Measurements from ENCODE around the gene ZBTB40.

Gene ZBTB40

DNA sequence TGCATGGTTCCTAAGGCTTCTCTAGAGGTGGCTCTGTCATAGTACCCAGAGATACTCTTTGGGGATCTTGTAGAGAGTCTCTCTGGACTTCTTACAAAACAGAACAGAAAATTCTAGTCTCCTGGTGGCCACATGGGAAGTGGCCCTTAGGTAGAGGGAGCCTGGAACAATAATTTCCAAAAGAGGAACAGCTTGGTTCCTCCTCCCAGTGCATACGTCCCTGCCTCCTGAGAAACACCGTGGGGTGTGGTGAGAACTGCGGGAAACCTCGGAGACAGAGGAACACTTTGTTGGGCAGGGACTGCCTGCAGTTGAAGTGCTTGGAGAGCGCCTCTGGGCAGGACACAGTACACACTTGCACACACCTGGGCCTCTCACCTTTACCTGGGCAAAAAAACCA is 72.8 kb downstream of the ZBTB40 start:
- Histone ChIP-seq H3K4me1 (ENCODE audit: low read length) (no peaks in the 10 kb centered on the region), H3K4me3 (ENCODE audit: low read length) (no peak overlapping the region), H3K4me2 (ENCODE audit: low read length) (no peak overlapping the region), H3K79me2 (ENCODE audit: low read length) (no peaks in the 10 kb centered on the region), H3K9me3 (ENCODE audit: insufficient read depth, low read length) (no peaks in the 10 kb centered on the region), H3K9ac (ENCODE audit: low read length) (no peak overlapping the region), H3K27ac (ENCODE audit: low read length) (no peak overlapping the region), H2AFZ (ENCODE audit: low read depth, low read length) (no peak overlapping the region), H3K36me3 (replicated peaks; ENCODE audit: low read depth, low read length) (peaks cover 13% of the 10 kb centered on the region), H4K20me1 (ENCODE audit: insufficient read depth, low read length) (no peaks in the 10 kb centered on the region), H3K27me3 (ENCODE audit: low read depth, low read length) (no peaks in the 10 kb centered on the region)
- TF ChIP-seq EZH2phosphoT487 (IDR thresholded peaks at IDR 0.05; ENCODE audit: low read depth), result no peak
- TF ChIP-seq, protein P1, sequence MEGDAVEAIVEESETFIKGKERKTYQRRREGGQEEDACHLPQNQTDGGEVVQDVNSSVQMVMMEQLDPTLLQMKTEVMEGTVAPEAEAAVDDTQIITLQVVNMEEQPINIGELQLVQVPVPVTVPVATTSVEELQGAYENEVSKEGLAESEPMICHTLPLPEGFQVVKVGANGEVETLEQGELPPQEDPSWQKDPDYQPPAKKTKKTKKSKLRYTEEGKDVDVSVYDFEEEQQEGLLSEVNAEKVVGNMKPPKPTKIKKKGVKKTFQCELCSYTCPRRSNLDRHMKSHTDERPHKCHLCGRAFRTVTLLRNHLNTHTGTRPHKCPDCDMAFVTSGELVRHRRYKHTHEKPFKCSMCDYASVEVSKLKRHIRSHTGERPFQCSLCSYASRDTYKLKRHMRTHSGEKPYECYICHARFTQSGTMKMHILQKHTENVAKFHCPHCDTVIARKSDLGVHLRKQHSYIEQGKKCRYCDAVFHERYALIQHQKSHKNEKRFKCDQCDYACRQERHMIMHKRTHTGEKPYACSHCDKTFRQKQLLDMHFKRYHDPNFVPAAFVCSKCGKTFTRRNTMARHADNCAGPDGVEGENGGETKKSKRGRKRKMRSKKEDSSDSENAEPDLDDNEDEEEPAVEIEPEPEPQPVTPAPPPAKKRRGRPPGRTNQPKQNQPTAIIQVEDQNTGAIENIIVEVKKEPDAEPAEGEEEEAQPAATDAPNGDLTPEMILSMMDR (IDR thresholded peaks at IDR 0.05; ENCODE audit: low read depth, low read length), result no peak

DNA sequence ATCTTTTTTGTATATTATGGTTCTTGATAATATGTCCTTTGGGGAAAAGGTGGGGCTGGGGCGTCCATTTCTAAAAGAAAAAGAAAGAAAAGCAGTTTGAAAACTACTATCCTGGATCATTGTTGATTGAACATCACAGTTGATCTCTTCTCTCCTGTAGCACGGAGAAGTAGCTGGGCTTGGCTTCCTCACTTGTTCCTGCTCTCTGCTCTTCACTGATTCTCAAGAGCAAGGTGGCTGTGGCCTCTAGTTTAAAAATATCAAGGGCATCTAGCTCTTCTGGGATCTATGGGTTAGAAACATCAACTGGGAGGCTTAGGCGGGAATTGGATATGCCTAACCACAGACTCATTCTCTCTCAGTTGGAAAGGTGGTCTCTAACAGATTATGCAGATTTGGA is 73.6 kb downstream of the ZBTB40 start:
- H4K20me1 ChIP-seq (ENCODE audit: insufficient read depth, low read length), result no peaks in the 10 kb centered on the region
- H3K9me3 ChIP-seq (ENCODE audit: insufficient read depth, low read length), result no peaks in the 10 kb centered on the region
- no peak overlapping the region for H3K9ac ChIP-seq (ENCODE audit: low read length)
- no peak overlapping the region for H3K4me3 ChIP-seq (ENCODE audit: low read length)
- H3K79me2 ChIP-seq (ENCODE audit: low read length), result no peaks in the 10 kb centered on the region
- TF ChIP-seq EZH2phosphoT487 (IDR thresholded peaks at IDR 0.05; ENCODE audit: low read depth), result no peak
- TF ChIP-seq, protein P1 (IDR thresholded peaks at IDR 0.05; ENCODE audit: low read depth, low read length), result no peak
- H3K4me2 ChIP-seq (ENCODE audit: low read length), result no peak overlapping the region
- H3K27me3 ChIP-seq (ENCODE audit: low read depth, low read length), result no peaks in the 10 kb centered on the region
- H3K27ac ChIP-seq (ENCODE audit: low read length), result no peak overlapping the region
- H2AFZ ChIP-seq (ENCODE audit: low read depth, low read length), result no peak overlapping the region
- H3K36me3 ChIP-seq (replicated peaks; ENCODE audit: low read depth, low read length), result peaks cover 12% of the 10 kb centered on the region
- no peaks in the 10 kb centered on the region for H3K4me1 ChIP-seq (ENCODE audit: low read length)

DNA sequence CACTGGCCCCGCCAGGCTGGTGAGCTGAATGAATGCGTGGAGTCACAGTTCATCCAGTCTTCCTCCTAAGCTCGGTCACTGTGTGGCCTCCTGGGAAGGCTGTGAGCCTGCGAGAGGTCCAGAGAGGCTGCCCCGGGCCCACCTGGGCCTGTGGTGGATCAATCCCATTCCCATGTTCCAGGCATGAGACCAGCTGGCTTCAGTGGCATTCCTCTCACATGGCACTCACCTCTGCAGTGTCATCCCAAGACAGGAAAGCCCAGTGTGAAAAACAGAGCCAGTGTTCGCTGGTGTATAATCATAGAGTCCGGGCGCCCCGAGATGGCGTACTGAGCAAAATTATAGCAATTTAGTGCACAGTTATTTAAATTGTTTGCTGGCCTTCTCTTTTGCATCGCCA is 74.0 kb downstream of the ZBTB40 start:
- Histone ChIP-seq H3K9ac (ENCODE audit: low read length) (no peak overlapping the region), H3K36me3 (replicated peaks; ENCODE audit: low read depth, low read length) (peaks cover 10% of the 10 kb centered on the region), H3K79me2 (ENCODE audit: low read length) (no peaks in the 10 kb centered on the region), H3K9me3 (ENCODE audit: insufficient read depth, low read length) (no peaks in the 10 kb centered on the region), H4K20me1 (ENCODE audit: insufficient read depth, low read length) (no peaks in the 10 kb centered on the region), H3K27ac (ENCODE audit: low read length) (no peak overlapping the region), H3K4me3 (ENCODE audit: low read length) (no peak overlapping the region), H2AFZ (ENCODE audit: low read depth, low read length) (no peak overlapping the region), H3K27me3 (ENCODE audit: low read depth, low read length) (no peaks in the 10 kb centered on the region), H3K4me1 (ENCODE audit: low read length) (no peaks in the 10 kb centered on the region), H3K4me2 (ENCODE audit: low read length) (no peak overlapping the region)
- TF ChIP-seq, protein P1 (IDR thresholded peaks at IDR 0.05; ENCODE audit: low read depth, low read length), result no peak
- TF ChIP-seq EZH2phosphoT487 (IDR thresholded peaks at IDR 0.05; ENCODE audit: low read depth), result no peak

DNA sequence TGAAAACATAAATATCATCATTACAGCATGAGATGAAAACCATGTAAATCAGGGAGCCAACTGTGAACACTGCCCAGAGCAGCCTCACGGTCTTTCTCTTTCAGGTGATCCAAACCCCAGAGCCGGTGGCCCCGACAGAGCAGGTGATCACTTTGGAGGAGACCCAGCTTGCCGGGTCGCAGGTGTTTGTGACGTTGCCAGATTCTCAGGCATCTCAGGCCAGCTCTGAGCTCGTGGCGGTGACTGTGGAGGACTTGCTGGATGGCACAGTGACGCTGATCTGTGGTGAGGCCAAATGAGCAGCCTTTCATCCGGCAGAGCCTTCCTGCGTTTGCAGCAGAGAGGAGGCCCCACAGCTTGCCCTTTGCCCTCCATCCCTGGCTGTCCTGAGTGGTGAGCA is 74.4 kb downstream of the ZBTB40 start:
- H3K36me3 ChIP-seq (replicated peaks; ENCODE audit: low read depth, low read length), result peaks cover 10% of the 10 kb centered on the region
- H3K4me3 ChIP-seq (ENCODE audit: low read length), result no peak overlapping the region
- H4K20me1 ChIP-seq (ENCODE audit: insufficient read depth, low read length), result no peaks in the 10 kb centered on the region
- H3K79me2 ChIP-seq (ENCODE audit: low read length), result no peaks in the 10 kb centered on the region
- no peak for TF ChIP-seq EZH2phosphoT487 (IDR thresholded peaks at IDR 0.05; ENCODE audit: low read depth)
- TF ChIP-seq, protein P1 (IDR thresholded peaks at IDR 0.05; ENCODE audit: low read depth, low read length), result no peak
- no peak overlapping the region for H2AFZ ChIP-seq (ENCODE audit: low read depth, low read length)
- no peak overlapping the region for H3K4me2 ChIP-seq (ENCODE audit: low read length)
- H3K9me3 ChIP-seq (ENCODE audit: insufficient read depth, low read length), result no peaks in the 10 kb centered on the region
- H3K9ac ChIP-seq (ENCODE audit: low read length), result no peak overlapping the region
- no peaks in the 10 kb centered on the region for H3K27me3 ChIP-seq (ENCODE audit: low read depth, low read length)
- H3K4me1 ChIP-seq (ENCODE audit: low read length), result no peaks in the 10 kb centered on the region
- H3K27ac ChIP-seq (ENCODE audit: low read length), result no peak overlapping the region

All from OCI-LY3 (cell line).